NCI-H526 treated with DMSO at 0.1 percent for 48 hours (cell line): ENCODE results near the gene PKDCC.
"Not testable (repeated sequence)": the region's sequence is repeated elsewhere in the genome, so short reads cannot be mapped to it uniquely, and the experiment has no call there.

Experiments used
- DNase-seq: peaks from one replicate; lab custom pipeline; 2025; lab: John Stamatoyannopoulos, UW

The PKDCC gene

DNA sequence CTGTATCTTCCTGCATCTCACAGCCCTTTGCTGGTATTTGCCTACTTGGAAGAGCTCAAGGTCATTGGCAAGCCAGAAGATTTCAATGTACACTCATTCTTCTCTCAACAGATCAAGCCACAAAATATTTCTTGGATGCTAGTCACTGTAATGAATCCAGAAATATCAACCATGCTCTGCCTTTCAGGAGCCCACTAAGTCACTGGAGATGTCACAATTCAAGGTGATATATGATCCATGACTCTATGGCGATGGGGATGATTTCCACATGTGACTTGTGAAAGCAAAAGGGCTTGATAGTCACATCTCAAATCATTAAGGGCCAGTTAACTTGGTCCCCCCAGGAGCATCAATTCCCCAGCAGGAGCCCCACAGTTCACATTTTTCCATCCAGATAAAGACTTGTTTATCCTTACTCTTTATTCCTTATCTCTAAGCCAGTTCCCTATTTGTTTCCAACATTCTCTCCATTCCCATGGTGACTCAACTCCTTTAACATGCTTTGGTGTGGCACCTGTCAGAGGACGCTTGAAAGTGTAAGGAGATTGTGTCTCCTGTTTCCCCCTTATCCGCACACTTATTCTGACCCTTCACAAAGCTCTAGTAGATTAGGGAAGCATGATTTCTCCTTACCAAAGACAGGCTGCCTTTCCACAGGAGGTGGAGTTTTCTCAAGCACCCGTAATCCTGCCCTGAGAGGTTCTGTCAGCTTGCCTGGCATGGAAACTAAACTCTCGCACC lies 15.8 kb downstream of the PKDCC start:
- DNase-seq = no peak

DNA sequence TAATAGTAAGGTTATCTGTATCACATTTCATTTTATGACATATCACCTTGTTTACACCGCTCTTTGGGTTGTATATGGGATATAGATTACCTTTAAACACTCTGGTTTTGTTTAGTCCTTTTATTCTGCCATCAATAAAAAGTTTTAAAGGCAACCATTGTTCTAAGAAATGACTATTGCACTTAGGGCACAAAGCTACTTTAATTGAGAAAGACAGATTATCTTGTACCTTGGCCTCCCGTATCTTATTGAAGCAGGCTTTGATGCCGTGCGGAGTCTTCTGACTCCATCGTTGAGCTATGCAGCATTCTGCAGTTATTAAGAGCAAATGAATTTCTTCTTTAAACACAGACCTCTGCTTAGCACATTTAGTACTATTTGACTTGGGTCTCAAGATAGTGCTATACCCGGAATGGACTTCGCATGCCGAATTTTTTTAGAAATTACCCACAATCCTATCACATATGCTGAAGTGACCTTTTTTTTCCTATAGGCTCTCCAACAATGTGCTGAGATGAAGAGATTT lies 16.7 kb downstream of the PKDCC start:
- no peak for DNase-seq

DNA sequence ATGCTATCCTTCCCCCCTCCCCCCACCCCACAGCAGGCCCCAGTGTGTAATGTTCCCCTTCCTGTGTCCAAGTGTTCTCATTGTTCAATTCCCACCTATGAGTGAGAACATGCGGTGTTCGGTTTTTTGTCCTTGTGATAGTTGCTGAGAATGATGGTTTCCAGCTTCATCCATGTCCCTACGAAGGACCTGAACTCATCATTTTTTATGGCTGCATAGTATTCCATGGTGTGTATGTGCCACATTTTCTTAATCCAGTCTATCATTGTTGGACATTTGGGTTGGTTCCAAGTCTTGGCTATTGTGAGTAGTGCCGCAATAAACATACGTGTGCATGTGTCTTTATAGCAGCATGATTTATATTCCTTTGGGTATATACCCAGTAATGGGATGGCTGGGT lies 17.9 kb downstream of the PKDCC start:
- not testable (repeated sequence) for DNase-seq

DNA sequence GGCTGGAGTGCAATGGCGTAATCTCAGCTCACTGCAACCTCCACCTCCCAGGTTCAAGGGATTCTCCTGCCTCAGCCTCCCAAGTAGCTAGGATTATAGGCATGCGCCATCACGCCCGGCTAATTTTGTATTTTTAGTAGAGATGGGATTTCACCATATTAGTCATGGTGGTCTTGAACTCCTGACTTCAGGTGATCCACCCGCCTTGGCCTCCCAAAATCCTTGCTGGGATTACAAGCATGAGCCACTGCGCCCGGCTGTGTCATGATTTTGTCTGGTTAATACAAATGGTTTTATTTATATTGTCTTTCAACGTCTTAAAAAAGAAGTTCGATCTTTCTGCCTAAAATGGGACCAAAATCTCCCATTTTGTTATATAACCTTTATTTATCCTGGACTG lies 19.2 kb downstream of the PKDCC start:
- not testable (repeated sequence) for DNase-seq

DNA sequence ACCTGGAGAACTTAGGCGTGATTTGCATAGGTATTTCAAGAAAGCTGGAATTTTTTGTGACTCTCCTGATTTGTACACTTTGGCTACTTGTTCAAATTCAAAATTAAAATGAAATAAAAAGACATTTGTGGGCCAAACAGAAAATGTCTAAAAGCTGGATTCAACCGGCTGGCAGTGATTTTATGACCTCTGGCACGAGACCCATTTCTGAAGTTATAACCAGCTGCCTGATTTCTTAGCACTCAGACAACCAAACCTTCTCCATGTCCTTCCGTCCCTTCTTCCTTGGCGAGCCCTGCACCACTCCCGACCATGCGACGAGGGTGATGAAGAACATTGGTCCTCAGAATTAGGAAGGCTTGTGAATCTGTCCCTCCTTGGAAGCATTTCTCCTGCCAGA lies 19.7 kb downstream of the PKDCC start:
- no peak for DNase-seq

DNA sequence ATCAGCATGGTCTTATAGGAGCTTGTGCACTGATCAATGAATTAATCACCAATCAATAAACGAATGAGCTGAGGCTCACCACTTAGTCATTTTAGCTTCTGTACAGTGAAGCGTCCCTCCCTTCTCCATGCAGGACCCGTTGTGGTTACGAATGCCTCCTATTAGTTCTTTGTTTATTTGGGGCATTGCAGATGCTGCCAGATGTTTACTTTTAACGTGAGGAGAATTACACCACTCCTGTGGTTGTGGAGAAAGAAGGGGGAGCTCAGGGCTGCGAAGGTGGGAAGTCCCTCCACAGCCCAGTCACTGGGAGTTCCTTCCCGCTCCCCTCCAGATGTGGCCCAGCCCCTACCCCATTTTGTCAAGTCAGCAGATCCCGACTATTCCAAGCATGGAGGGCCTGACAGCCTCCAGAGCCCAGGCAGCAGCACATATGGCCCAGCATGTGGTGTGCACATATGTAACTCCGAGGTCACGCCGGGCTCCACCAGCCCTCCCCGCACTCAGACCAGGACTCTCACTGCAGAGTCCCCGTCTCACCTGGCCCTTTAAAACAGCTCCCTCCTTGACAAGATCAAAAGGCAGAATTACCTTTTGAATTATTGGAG lies 20.9 kb downstream of the PKDCC start:
- DNase-seq = no peak

DNA sequence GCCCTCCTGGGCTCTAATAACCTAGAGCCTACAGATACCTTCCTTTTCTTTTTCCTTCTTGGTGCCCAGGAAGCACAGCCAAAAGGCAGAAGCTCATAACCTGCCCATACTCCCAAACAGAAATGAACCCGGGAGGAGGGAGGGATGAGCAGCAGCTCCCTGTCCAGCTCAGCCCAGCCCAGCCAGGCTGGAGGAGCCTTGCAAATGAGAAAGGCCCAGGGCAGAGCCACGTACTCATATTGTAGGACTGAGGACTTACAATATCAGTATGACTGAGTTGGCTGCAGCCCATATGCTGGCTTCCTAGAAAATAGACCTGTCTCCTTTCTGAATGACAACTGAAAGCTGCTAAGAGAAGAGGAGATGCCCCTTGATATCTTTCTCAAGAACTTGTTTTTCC lies 21.7 kb downstream of the PKDCC start:
- DNase-seq = no peak

DNA sequence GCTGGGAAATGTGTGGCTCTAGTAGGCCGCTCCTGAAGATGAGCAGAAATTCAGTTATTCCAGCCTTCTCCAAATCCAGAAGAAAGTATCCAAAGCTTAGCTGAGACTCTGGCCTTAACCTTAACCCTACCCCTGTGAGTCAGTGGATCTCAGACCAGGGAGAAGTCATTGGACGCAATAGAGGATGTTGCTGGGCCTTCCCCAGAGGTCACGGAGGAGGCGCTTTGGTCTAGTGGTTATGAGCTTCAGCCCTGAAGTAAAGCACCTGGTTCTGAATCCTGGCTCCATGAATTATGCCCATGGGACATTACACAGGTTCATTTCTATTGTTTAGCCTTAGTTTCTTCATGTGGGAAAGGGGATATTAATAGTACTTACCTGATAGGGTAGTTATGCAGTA lies 24.0 kb downstream of the PKDCC start:
- DNase-seq = no peak

DNA sequence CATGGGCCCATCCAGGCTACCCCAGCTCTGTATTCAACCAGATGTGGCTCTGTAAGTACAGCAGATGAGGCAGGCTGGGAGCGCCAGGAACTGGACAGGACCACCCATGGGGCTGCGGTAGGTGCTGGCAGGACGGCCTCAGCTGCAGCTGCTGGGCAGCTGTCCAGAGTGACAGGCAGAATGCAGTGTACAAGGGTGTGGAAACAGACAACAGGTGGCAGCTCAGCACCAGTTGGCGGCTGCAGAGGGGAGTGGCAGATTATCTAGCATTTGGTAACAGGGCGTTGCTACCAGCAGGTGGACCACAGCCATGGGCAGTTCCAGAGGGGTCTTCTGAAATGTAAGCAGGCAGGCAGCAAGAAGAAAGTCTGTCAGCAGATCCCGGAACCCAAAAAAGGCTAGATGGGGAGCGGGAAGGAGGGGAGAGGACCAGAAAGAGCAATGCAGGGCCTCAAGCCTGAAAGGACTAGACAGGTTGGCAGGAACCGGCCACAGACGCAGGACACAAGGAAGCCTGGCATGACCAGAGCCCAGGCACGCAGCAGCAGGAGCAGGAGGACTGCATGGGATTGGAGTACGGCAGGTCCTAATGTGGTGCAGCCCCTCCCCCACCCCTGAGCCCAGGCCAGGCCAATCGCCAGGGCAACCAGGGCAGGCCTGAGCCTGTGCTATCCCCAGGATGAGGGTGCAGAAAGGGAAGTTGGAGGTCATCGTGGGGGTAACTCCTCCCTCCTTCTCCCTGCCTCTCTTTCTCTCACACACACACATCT lies 24.7 kb downstream of the PKDCC start:
- DNase-seq = no peak

DNA sequence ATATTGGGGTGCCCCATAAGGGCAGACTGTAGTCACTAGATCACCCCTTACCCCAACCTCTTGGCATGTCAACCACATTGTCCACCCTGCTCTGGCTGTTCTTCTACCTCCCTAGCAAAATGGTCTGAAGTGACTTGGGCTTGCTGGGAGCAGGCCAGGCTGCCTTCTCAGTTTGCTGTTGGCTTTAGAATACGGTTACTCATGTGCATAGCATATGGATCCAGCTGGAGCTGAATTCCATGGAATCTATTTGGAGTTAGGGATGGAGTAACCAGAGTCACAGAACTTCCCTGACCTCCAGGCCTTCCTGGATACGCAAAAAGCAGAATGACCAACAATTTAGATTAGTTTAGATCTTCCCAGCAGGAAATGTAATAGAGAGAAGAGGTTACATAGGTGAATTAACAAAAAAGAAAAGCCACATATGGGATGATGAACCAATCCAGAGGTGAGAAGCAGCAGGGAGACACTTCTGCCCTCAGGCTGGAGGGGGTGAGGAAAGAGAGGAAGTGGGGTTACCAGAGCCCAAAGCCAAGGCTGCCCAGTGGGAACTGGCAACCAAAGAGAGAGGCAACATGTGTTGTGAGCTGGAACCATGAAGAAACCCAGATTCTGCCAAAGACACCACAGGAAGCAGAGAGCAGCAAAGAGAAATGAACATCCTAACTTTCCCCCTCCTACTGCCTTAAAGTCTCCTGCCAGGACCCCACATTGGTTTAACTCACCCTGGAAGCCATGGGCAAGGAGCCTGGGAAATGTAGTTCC lies 26.1 kb downstream of the PKDCC start:
- DNase-seq = no peak

DNA sequence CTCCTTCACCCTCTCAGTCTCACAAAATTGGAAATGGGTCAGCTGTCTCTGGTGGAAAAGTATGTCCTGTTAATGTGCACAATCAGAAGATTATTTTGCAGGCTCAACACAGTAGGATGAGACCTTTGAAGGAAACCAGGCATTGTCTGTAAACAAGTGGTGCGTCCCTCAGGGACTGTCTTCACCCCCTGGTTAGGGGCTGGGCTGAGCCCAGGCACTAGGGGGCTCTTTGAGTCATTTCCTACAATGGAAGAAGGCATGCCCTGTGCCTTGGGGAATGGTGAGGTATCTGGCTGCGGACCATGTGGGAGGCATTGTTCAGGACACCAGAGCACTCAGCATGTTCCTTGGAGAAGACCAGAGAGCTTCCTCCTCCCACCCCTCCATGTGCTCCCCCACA lies 26.8 kb downstream of the PKDCC start:
- no peak for DNase-seq

DNA sequence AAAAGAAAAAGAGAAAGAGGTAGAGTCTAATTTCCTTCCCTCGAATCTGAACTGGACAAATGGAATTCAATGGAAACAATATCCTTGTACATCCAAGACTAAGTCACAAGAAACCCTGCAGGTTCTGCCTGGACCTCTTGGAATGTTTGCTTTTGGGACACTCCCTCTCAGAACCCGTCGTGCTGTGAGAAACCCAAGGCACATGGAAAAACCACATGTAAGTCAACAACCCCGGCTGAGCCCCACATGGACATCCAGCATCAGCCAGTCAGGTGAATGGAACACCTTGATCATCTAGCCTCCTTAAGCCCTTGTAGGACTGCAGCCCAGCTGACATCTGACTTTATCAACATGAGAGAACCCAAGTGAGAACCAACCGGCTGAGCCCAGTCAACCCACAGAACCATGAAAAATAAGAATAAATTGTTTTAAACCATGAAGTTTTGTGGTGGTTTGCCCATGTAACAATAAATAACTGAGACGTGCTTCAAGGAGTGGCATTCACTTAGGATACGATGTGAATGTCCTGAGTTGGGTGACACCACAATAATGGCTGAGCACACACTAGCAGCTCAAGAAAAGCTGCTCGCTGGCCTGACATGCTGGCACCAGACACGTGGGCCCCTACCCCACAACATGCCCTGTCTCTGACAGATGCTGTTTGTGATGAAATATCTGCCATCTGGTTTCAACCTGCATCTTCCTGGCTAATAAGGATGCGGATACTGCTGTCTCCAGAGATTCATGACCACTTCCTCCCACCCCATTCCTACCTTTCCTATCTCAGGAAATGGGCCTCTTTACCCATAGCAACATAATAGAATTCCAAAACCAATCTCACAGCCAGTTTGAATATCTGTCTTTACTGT lies 28.8 kb downstream of the PKDCC start:
- no peak for DNase-seq

DNA sequence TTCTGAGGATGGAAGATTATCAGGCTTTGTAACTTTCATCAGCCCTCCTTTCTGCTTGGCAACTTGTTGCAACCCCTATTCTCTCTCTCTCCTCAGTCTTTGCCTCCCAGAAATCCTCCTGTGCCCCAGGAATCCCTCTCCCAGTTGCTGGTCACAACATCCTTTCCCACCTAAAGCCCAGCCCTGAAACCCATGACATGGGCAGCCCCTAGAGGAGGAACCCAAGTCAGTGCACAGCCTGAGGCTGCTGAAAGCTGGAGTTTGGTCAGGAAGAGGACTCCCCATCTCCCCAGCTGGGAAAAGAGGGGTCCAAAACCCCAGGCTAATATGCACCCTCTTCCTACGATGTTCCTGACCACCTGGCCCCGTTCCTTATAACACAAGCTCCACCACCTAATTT lies 29.5 kb downstream of the PKDCC start:
- DNase-seq = no peak

DNA sequence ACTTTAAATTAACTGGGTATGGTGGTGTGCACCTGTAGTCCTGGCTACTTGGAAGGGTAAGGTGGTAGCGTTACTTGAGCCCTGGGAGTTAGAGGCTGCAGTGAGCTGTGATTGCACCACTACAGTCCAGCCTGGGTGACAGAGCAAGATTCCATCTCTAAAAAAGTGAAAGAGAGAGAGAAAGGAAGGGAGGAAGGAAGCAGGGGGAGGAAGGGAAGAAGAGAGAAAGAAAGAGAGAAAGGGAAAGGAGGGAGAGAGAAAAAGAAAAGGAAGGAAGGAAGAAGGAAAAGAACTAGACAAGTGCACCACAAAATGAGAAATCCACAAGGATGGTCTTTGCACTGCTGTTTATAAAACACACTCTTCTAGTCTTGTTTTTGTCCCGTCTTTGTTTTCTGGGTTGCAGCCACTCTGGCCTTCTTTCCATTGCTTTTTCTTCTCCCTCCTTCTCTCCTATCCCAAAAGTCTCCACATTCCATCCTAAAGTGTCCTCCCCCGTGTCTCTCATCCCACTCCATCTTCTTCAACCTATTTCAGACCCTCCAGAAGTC lies 32.0 kb downstream of the PKDCC start:
- no peak for DNase-seq

DNA sequence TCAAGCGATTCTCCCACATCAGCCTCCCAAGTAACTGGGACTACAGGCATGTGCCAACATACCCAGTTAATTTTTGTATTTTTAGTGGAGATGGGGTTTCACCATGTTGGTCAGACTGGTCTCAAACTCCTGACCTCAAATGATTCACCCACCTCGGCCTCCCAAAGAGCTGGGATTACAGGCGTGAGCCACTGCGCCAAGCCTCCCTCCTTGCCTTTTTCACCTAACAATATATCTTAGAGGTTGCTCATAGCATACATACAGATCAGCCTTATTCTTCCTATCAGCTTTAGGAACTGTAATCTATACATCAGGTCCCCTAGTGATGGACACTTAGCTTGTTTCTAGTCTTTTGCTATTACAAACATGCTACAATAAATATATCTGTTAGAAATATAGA lies 33.3 kb downstream of the PKDCC start:
- not testable (repeated sequence) for DNase-seq

DNA sequence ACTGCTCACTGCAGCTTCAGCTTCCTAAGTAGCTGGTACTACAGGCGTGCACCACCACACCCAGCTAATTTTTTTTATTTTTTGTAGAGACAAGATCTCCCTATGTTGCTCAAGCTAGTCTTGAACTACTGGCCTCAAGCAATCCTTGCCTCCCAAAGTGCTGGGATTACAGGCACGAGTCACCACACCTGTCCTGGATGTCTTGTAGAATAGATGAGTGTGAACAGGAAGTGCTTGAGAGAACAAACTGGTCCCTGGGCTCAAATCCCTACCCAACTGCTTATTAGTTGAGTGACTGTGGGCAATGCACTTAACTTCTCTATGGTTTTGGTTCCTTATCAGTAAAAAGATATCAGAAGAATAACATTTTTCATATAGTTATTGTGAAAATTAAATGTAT lies 34.2 kb downstream of the PKDCC start:
- DNase-seq = no peak

DNA sequence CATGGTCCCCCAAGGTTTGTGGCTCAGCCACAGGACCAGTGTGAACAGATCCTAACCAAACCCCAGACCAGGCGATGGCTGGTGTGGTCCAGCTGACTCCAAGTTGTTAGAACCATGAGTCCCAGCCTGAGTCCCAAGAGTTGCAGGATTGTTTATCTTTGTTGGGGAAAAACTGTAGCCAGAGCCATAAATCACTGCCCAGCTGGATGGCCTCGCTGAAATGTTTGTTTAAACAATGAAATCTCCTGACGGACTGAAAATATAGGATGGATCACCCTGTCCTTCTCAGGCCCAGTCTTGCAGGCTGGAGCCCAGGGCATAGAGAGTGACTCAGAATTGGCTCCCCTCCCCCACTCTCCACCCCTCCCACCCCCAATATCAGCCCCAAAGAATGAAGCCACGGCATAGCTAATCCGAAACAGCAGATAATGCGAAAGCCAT lies 36.4 kb downstream of the PKDCC start:
- DNase-seq = no peak

DNA sequence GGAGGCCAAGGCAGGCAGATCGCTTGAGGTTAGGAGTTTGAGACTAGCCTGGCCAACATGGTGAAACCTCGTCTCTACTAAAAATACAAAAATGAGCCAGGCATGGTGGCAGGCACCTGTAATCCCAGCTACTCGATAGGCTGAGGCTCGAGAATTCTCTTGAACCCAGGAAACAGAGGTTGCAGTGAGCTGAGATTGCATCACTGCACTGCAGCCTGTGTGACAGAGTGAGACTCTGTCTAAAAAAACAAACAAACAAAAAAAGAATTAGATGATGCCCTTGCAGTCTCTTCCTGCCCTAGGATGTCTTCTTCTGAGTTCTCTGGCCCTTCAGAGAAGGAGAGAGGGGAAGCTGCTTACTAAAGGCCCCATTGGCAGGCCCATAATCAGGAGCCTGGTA lies 37.2 kb downstream of the PKDCC start:
- not testable (repeated sequence) for DNase-seq

DNA sequence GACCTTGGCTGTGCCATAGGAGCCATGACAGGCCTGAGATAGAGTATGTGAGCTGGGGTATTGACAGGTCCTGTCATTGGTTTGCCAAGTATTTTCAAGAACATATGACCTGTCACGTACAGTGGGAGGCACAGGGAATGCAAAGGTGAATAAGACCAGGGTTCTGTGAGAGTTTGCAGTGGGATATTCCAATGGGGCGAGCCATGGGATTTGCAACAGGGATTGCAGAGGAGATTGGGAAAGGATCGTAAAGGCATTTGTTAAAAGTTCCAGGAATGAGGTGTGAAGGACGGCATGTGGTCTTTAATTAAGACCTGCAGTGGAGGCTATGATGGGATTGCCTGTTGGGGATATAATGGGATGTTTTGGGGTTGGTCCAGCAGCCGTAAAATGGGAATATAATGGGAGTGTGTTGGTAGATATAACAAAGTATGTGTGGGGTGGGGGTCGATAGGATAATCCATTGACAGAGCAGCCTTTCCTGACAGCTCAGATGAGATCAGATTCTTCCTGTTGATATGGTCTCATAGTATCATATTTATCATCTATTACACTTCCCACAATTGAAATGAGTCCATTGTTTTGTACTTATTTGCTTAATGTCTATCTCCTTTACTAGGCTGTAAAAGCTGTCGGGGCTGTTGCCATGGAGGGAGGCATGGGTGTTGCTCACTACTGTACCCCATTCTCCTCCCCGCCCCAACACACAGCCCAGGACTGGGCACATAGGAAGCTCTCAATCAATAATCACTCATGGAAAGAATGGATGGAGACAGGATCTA lies 38.1 kb downstream of the PKDCC start:
- no peak for DNase-seq

DNA sequence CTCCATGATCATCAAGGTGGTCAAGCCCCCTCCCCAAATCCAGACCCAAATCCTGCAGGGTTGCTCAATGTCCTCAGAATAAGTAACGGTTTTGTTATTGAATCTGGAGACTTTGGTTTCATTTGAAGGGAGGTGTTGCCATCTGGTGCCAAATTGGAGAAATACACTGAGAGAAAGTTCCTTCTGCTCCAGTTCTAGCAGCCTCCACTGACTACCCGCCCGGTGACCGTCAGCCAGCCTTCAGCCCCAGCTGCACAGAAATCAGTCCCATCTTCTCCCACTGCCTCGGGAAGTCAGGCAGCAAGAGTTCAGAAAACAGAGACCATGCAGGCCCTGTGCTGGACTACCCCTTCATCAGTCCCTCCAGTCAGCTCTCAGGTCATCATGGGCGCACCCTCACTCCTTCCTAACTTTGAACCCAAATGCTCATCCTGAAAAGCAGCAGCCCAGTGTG lies 38.7 kb downstream of the PKDCC start:
- peak; percentile 33 for DNase-seq
